Fibroblast of lung (primary cell): ENCODE data around the gene SPEF2.

Experiments used
- EZH2 ChIP-seq: IDR thresholded peaks from 2 replicates; pipeline ENCODE4 v1.5.1; 2012; ENCODE audit warnings: low read length, control low read depth, mild to moderate bottlenecking; ENCODE audit errors: missing control alignments
- TF ChIP-seq, protein P1 (sequence below), 2 donors: IDR thresholded peaks in 1 of 2; conservative IDR thresholded peaks in 1 of 2; 1 replicate in 1 of 2; 2 replicates in 1 of 2; pipeline ENCODE4 v1.5.1; 2011 to 2012; ENCODE audit warnings: low read length in 2 of 2, control low read depth in 1 of 2, inconsistent platforms in 1 of 2, low read depth in 1 of 2, mild to moderate bottlenecking in 1 of 2

DNA sequence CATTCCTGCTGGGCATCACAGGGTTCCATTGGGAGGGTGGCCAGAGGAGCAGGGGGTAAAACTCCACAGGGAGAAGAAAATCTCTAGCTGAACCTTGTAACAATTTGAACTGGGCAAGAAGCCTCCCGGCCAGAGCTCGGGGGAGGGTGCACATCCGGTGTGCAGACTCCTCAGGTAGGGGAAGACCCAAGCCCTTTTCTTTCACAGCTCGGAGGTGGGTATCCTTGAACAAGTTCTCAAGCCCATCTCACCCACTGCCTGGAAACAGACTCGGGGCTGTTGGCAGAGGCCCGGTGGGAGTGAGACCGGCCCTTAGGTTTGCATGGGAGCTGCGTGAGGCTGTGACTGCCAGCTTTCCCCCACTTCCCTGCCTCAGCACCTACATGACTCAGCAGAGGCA is 127.5 kb downstream of the SPEF2 start:
- TF ChIP-seq, protein P1, sequence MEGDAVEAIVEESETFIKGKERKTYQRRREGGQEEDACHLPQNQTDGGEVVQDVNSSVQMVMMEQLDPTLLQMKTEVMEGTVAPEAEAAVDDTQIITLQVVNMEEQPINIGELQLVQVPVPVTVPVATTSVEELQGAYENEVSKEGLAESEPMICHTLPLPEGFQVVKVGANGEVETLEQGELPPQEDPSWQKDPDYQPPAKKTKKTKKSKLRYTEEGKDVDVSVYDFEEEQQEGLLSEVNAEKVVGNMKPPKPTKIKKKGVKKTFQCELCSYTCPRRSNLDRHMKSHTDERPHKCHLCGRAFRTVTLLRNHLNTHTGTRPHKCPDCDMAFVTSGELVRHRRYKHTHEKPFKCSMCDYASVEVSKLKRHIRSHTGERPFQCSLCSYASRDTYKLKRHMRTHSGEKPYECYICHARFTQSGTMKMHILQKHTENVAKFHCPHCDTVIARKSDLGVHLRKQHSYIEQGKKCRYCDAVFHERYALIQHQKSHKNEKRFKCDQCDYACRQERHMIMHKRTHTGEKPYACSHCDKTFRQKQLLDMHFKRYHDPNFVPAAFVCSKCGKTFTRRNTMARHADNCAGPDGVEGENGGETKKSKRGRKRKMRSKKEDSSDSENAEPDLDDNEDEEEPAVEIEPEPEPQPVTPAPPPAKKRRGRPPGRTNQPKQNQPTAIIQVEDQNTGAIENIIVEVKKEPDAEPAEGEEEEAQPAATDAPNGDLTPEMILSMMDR (conservative IDR thresholded peaks at IDR 0.05 in 1 of 2, IDR thresholded peaks at IDR 0.05 in 1 of 2; ENCODE audit: low read depth in 1 of 2, low read length in 2 of 2): no peak
- TF ChIP-seq EZH2: no peak
